Cortex of kidney (tissue), 1 donor: ENCODE measurements around the gene DRICH1.
"Not testable (repeated sequence)": the region's sequence is repeated elsewhere in the genome, so short reads cannot be mapped to it uniquely, and the experiment has no call there.

ENCODE experiments used
- DNase-seq: peaks from one replicate; lab custom pipeline; 2025; lab: John Stamatoyannopoulos, UW

The DRICH1 gene

GRCh38 chr22:23598805-23599518 lies 33.2 kb downstream of the DRICH1 start:
- DNase-seq, result no peak

GRCh38 chr22:23597576-23598268 lies 34.4 kb downstream of the DRICH1 start:
- DNase-seq, result not testable (repeated sequence)

- DNase-seq, result not testable (repeated sequence)
Observed at GRCh38 chr22:23595904-23596303, 36.2 kb downstream of the DRICH1 start.

GRCh38 chr22:23591846-23592245 lies 40.3 kb downstream of the DRICH1 start:
- no peak for DNase-seq

- DNase-seq, result no peak
Observed at GRCh38 chr22:23591201-23591791, 40.8 kb downstream of the DRICH1 start.

GRCh38 chr22:23583836-23584235 lies 48.3 kb downstream of the DRICH1 start:
- DNase-seq, result no peak

- no peak for DNase-seq
Observed at GRCh38 chr22:23583153-23583552, 49.0 kb downstream of the DRICH1 start.

GRCh38 chr22:23581260-23581650 lies 50.9 kb downstream of the DRICH1 start:
- DNase-seq, result no peak

GRCh38 chr22:23580576-23581259 lies 51.4 kb downstream of the DRICH1 start:
- DNase-seq, result no peak

- DNase-seq, result no peak
Observed at GRCh38 chr22:23579870-23580575, 52.1 kb downstream of the DRICH1 start, which contains the start of gene IGLL1. Gene IGLL1, minus strand, starts transcription at chr22:23580290. Its CDS starts 100 bp downstream, at chr22:23580190.

GRCh38 chr22:23579280-23579679 lies 52.8 kb downstream of the DRICH1 start:
- DNase-seq, result no peak

GRCh38 chr22:23578306-23578705 lies 53.8 kb downstream of the DRICH1 start:
- no peak for DNase-seq

- DNase-seq, result no peak
Observed at GRCh38 chr22:23576681-23577080, 55.4 kb downstream of the DRICH1 start.

GRCh38 chr22:23575601-23576000 lies 56.5 kb downstream of the DRICH1 start:
- no peak for DNase-seq

- DNase-seq, result no peak
Observed at GRCh38 chr22:23574877-23575276, 57.2 kb downstream of the DRICH1 start.

GRCh38 chr22:23574371-23574811 lies 57.7 kb downstream of the DRICH1 start:
- no peak for DNase-seq

GRCh38 chr22:23573701-23574235 lies 58.4 kb downstream of the DRICH1 start:
- not testable (repeated sequence) for DNase-seq

GRCh38 chr22:23573106-23573505 lies 59.0 kb downstream of the DRICH1 start:
- not testable (repeated sequence) for DNase-seq

- DNase-seq, result no peak
Observed at GRCh38 chr22:23571486-23571885, 60.6 kb downstream of the DRICH1 start.

- DNase-seq, result no peak
Observed at GRCh38 chr22:23570681-23571080, 61.4 kb downstream of the DRICH1 start.

GRCh38 chr22:23569716-23570115 lies 62.4 kb downstream of the DRICH1 start:
- no peak for DNase-seq
